Measurements from ENCODE around the gene MSGN1.

- no peak for TF ChIP-seq RCOR1 (IDR thresholded peaks at IDR 0.05; ENCODE audit: low read length)
- TF ChIP-seq MEF2A (IDR thresholded peaks at IDR 0.05; ENCODE audit: borderline replicate concordance, low read depth), result no peak
- TF ChIP-seq CTCF (IDR thresholded peaks at IDR 0.05), result no peak
These were observed 47.4 kb upstream of the MSGN1 start for GRCh38 chr2:17768894-17769293.

Data from SK-N-SH (cell line).